Measurements from ENCODE around the gene UBLCP1.

UBLCP1 gene

DNA sequence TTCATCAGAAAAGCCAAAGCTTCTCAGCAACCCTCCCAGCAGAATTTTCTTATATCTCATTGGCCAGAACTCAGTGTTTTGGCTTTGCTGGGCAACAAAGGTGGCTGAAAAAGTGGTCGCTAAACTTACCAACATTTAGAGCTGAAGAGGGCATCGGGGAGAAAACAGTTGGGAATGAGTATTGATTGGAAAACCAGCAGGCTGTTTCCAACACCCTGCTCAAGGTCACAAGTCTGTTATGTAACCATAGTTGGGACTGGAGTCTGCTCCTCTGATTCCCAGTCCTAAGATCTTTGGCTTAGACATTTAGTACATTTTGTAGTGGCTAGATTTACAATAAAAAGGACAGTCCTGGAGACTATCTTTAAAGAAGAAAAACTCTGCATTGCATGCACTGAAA lies 50.1 kb downstream of the UBLCP1 start:
- DNase-seq (ENCODE audit: low spot score) = no peak

DNA sequence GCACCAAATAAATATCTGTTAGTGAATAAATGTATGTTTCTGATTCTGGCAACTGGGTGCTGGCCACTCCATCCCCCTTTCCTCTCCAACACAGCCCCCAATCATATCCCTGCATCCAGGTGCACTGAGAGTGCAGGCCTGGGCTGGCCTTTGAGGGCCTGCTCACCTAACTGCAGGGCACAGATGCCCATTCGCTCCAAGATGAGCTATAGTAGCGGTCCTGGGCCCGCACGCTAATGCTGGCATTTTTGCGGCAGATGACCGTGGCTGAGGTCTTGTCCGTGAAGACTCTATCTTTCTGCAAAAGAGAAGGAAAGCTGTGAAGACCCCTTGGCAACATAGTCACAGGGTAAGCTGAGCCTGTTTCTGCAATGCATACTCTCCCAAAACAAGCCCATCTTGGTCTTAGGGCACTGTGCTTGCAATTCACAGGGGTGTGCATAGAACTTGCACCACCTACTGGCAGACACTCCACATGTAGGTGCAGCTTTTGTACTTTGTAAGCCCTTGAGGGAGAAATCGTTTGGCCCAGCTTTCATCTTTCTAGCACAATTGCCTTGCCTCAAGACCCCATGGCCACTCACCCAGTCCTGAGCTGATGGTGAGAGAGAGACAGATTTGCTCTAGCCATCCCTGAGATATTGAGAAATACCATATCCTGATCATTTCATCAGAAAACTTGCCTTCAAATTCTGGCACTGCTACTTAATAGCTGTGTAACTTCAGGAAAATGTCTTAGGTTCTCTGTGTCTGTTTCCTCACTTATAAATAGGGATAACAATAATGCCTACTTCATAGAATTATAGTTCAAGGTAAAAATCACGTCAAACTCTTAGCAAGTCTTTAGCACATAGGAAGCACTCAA lies 53.7 kb downstream of the UBLCP1 start:
- DNase-seq (ENCODE audit: low spot score) = peak; percentile 51

DNA sequence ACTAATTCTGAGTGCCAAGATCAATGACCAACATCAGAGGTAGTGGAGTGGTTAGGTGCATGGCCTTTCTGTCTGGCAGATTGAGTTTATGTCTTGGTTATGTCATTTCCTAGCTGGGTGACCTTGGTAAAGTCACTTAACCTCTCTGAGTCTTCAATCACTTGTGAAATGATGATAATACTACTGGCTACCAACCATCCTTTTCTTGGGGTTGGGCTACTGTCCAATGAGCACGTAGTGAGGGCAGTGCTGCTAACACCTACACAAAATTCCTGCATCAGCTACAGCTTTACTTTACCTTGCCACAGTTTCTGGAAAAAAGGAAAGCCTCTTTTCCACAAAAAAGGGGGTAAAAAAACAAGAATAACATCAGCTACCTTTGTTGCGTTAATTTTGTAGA lies 54.8 kb downstream of the UBLCP1 start:
- DNase-seq (ENCODE audit: low spot score) = no peak

DNA sequence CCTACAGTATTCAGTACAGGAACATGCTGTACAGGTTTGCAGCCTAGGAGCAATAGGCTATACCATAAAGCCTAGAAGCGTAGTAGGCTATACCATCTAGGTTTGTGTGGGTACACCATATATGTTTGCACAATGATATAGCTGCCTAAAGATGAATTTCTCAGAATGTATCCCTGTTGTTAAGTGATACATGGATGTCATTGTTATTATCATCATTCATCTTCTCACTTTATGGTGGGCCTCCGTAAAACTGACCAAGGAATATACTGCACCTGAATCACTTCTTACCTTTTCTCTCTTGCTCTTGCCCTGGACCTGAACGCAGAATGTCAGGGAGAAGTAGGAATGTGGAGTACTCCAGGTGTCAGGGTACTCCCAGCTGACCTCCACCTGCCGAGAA lies 55.4 kb downstream of the UBLCP1 start:
- no peak for DNase-seq (ENCODE audit: low spot score)

DNA sequence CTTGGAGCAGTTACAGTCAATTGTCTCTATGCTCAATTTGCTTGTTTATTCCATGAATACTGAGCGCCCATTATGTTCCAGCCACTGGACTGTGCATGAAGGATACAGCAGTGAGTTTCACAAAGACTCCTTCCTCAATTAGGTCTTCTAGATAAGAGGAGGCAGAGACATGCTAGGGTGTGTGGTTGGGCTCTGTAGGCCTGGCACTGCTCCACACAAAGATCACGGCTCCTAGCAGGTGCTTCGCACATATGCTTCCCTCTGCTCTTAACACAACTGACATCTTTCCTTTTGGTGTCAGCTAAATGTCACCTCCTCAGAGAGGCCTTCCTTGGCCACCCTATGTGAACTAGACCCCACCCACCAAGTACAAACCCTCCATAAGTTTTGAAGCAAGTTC lies 56.3 kb downstream of the UBLCP1 start:
- DNase-seq (ENCODE audit: low spot score) = no peak

DNA sequence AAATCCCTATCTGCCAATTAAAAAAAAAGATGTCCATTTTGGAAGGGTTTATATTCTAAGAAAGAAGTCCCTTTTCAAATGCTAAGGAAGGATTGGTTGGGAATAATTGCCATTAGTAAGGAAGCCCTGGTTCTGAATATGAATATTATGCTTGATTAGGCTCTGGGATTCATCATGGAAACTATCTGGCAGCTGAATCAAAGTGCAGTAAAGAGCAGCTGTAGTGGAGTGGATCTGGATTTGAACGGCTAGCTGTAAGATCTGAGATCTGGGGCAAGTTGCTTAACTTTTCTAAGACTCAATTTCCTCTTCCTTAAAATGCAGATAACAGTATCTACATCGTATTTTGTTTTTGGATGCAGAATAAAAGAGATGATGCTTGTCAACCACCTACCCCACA lies 56.7 kb downstream of the UBLCP1 start:
- DNase-seq (ENCODE audit: low spot score) = no peak

DNA sequence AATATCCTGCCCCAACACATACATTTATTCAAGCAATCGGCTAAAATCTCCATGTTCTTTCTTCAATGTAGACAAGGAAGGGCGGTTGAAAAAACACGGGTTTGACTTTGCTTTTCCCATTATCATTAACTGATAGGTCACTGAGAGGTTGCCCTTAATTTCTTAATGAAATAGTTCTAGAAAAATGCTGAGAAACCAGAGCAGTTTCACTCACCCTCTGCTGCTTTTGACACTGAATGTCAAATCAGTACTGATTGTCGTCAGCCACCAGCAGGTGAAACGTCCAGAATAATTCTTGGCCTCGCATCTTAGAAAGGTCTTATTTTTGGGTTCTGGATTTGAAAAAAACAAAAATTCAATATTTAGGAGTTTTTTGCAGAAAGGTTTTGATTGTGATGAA lies 59.1 kb downstream of the UBLCP1 start:
- DNase-seq (ENCODE audit: low spot score) = no peak

DNA sequence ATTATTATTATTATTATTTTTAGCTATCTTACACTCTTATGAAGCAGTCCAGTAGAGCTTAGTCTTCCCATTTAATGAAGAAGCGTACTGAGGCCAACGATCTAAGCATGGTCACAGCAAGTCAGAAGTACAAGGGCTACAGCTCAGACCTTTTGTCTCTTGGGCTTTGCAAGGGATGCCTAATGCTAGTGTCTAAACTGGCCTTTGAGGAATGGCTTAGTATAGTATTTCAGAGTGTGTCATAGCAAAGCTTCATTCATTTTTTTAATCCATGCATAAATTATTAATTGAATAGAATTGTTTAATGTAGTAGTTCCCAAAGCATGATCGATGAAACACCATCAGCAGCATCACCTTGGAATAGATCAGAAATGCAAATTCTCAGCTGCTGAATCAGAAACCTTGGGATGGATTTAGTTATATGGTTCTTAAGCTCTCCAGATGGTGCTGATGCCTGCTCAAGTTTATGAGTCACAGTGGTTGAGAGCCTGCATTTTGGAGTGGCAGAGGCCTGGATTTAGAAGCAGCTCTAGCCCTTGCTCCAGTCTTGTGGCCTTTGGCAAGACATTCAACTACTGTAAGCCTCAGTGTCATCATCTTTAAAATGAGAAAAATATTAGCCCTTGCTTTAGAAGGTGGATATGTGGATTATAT lies 61.1 kb downstream of the UBLCP1 start:
- DNase-seq (ENCODE audit: low spot score) = no peak

DNA sequence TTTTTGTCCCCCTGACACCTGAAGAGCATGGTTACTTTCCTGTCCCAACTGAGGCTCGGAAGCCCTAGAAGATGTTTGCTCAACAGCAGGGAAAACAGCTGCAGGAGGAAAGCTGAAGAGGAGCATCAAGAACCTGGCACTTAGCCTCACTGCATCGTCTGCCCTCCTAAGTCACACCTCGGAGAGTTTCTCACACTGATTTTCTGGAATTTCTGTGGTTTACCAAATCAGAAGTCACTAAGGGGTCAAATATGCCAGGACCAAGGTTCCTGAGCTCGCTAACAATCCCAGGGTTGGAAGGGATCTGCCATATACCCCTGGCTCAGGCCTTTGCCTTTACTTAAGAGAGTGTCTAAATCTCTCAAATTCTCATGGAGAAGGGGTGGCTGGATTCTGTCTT lies 61.9 kb downstream of the UBLCP1 start:
- DNase-seq (ENCODE audit: low spot score) = no peak

DNA sequence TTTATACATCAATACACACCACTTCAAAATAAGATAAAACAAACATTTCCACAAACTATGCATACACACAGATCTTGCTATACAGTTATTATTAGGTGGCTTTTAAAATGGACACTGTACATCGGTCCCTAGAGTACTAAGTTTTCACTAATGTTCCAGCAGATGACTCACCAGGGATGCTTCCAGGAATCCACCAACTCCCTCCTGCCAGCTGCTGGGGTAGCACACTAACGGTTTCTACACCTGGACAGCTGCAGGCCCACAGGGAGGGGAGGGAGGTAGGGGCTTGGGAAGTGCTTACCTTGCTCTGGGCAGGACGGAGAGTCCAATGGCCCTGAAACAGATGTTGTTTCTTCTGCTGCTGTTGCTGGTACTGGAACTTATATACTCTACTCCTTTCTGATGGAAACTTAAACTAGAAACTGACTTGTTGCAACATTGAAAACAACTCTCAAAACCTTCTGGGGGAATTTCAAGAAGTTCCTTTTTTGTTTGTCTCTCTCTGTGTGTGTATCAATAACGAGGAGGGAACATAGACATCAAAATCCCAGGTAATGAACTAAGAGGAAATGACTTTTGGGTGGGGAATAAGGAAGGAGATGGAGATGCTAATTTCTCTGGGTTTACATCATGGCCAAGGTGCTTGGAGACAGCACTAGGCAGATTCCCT lies 67.2 kb downstream of the UBLCP1 start, which contains the start of gene IL12B:
Gene IL12B (minus strand): TSS at position 357 of the 670 bp plus-strand sequence. CDS start 3,705 bp downstream, outside the sequence.
- DNase-seq (ENCODE audit: low spot score) = no peak

DNA sequence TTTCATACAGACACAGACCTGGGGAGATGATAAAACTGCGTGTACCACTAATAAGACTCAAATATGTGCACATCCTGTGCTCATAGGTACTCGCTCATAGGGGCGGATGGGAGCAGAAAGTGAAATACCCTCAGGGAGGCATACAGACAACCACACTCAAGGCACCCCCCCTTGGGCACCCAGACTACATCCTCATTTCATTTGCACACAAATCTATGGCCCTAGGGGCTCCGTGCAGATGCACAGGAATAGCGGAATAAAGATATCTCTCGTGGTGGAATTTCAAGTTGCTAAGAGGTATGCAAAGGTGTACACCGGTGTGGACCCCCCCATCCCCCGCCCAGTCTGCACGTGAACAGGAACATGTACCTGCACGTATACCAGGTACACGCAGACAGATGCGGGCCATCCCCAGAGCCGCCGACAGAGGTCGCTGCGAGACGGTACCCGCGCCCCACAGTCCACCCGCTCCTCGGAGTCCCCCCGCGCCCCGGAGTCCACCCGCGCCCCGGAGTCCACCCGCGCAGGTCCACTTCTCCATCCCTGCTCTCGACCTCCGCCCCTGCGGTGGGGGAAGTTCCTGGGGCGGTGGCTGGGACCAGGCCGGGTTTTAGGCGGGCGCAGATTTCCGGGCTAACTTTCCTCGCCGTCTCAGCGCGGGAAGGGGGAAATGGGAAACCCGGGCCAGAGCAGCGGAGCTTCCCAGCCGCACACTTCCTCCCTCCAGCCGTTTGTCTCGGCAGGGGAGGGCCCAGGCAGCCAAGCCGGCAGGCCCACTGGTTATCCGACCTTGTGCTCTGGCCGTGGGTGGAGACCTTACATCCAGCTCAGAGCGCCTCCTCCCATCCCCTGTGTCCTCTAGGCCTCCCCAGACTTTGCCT lies 68.2 kb downstream of the UBLCP1 start:
- DNase-seq (ENCODE audit: low spot score) = peak; percentile 78

DNA sequence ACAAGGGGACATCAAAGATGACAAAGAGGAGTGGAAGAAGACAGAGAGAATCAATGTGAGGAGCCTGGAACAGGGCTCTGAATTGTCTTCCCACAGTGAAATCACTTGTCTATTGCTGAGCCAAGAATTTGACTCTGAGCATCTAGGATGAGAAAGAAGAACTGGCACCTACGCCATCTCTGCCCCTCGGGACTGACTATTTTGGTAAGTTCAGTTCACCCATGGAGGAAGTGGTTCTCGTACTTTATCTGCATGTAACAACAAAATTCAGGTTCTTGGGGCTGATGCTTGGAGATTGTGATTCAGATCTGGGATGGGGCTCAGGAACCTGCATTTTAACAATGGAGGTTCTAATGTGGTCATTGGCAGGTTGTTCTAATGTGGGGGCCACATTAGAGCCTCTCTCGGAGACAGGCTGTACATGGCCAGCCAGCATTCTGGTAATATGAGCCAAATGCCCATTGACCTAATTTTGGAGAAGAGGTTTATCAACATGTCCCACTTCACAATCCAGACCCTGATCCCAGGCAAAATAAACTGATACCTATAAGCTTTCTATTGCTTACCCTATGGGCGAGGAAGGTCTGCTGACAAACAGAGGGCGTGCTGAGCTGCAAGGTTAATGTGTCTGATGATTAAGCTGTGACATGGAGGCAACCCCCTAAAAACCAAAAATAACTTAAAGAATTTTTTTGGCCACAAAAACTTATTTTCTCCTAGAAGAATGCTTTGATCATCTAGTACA lies 69.9 kb downstream of the UBLCP1 start:
- peak; percentile 79 for DNase-seq (ENCODE audit: low spot score)

DNA sequence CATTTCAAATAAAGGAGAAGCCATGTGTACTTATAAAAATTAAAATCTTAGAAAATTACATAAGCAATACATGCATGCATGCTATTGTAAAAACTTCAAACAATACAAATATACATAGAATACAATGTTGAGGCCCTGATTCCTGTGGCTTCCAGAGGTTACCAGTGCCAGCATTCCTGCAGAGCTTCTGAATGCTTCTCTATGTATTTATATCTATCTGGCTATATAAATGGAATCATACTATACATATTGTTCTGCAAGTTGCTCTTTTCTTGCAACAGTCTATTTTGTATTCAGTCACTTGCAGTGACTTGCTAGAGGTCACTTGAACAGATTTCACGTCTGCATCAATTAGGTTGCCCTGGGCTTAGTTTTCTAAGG lies 70.4 kb downstream of the UBLCP1 start:
- no peak for DNase-seq (ENCODE audit: low spot score)
